ENCODE measurements around the gene RXFP1.

The RXFP1 gene

DNA sequence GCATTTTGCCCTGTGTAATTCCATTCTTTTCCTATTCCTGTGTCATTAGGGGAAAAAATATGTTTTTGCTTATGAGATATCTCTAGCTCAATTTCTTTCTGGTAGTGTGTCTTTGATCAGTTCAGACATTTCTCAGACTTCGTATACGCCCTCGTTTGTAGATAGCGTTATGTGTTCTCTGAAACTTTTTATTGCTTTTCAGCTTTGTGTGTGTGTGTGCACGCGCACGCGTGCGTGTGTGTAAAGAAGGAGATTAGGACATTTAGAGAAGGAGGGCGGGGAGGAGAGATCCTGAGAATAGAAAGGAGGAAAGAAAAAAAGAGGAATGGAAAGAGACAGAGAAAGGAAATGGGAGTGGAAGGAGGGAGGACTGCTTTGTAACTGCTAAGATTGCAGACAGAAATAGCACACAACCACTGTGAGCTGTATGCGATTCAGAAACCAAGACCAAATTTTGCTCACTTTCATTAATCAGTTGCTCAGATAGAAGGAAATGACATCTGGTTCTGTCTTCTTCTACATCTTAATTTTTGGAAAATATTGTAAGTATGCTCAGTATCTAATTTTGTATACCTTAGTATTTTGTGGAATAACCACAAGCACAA is at the start of gene RXFP1:
RXFP1 (plus strand) TSS at position 399 of the 605 bp plus-strand sequence; CDS start at position 494, 95 bp downstream.
- DNase-seq = no peak

GRCh38 chr4:158481811-158482210 is 39.9 kb upstream of the RXFP1 start:
- DNase-seq = no peak

- no peak for DNase-seq
Observed at GRCh38 chr4:158484173-158484885, 37.4 kb upstream of the RXFP1 start.

- no peak for DNase-seq
Observed at GRCh38 chr4:158490629-158491028, 31.1 kb upstream of the RXFP1 start.

DNA sequence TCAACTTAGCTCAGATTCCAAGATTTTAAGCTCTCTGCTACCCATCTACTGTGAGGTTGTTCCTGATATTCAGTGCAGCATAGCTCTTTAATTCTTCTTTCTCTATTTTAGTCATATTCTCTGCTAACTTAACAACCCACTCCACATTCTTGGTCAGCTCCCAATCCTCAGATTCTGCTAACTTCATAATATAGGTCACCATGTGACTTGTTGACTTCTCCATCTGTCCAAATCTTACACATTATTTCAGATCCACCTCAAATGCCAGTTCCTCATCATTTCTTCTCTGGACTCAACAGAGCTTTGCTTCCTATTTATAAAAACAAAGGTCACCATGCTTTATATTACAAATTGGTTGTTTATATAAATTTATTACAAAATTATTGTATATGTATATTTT is 29.3 kb upstream of the RXFP1 start:
- DNase-seq = no peak

- peak; percentile 3 for DNase-seq
Observed at GRCh38 chr4:158496030-158496741, 25.5 kb upstream of the RXFP1 start.

DNA sequence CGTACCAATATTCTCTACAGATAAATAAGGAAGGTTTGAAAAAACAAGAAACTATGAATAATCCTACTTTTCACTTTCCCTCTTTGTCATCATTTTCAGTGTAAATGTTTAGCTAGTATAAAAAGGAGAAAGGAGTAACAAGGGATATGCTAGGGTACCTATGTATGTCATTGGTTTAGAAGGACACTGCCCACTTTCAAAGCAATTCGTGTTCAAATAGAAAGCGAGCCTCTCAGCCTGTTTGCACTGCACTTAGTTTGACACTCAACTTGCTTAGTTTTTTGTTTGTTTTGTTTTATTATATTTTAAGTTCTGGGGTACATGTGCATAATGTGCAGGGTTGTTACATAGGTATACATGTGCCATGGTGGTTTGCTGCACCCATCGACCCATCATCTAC is 21.6 kb upstream of the RXFP1 start:
- DNase-seq = no peak

DNA sequence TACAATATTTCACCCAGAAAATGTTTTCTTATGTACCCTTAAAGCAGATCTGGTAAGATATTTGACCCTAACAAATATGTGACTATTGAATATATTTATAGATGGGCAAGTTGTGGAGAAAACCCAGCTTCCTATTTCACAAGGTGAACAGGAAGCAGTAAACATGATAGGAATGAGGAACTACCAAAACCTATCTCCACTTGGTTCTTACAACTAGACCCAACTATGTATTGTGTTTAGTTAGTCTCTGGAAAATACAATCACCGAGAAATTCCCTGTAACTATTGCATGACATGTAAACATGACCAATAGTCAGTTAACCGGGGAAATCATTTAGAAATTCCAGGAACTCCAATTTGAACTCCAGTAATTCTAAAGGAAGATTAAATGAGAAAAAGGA is 8.4 kb upstream of the RXFP1 start:
- DNase-seq = no peak

- no peak for DNase-seq
Observed at GRCh38 chr4:158519226-158519625, 2.5 kb upstream of the RXFP1 start.

DNA sequence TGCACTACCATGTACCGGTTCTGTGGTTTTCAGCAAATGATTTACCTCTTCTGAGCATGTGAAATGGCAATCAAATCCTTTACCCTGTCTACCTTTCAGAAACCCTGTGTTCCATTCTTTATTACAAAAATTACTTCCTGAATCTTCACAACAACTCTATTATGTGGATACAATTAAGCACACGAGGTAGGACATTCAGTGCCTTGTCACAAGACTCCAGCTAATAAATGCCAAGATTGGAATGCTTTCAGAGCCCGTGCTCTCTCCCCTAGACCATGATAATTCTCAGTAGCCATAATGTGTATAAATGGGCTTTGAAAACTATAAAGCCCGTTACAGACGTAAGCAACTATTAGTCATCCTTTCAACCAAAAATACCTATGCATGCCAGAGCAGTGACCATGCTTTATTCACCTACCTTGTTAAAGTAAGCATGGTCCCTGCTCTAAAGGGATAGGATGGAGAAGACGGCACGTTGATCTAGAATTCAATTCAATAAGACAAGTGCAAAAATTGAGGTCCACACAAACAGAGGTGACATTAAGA is 2.4 kb downstream of the RXFP1 start:
- no peak for DNase-seq

- no peak for DNase-seq
Observed at GRCh38 chr4:158527516-158527915, 5.8 kb downstream of the RXFP1 start.

- no peak for DNase-seq
Observed at GRCh38 chr4:158529505-158529904, 7.8 kb downstream of the RXFP1 start.

GRCh38 chr4:158530381-158530780 is 8.7 kb downstream of the RXFP1 start:
- no peak for DNase-seq

DNA sequence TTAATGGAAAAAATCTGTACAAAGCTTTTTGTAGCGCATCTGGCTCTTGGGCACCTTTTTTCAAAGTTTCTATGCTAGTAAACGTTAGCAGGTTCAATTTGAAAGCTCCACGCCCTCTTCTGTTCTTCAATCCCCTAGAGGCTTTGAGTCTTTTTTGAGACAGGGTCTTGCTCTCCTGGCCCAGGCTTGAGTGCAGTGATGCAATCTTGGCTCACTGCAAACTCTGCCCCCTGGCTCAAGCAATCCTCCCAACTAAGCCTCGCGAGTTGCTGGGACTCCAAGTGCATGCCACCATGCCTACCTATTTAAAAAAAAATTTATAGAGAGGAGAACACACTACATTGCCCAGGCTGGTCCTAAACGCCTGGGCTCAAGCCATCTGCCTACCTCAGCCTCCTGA is 9.2 kb downstream of the RXFP1 start:
- no peak for DNase-seq

DNA sequence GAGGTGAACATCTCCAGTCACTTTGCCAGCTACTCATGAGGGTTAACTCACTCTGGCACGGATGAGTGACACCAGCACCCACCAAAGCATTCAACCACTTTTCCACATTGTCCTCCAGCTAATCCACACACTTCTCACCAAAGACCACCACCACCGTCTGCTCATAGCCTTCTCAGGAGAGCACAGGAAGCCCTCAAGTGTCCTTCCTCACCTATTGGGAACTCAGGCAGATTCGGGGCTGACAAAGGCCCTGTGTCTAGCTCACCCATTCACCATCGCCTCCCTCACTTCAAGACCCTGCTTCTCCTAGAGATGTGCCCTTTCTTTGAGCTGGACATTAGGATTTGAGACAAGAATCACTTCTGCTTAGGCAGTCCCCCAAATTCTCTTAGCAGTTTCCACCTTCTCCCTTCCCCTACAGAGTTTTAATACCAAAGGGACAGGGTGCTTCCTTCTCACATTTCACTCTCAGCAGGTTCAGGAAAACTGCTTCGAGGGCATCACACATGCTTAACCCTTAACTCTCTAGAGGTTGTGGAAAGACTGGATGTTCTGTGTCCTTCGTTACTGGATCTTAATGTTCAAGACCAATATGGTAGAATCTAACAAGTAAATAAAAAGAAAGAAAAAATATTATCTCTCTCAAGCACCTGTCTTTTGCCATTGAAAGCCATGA is 11.0 kb downstream of the RXFP1 start:
- DNase-seq = no peak

DNA sequence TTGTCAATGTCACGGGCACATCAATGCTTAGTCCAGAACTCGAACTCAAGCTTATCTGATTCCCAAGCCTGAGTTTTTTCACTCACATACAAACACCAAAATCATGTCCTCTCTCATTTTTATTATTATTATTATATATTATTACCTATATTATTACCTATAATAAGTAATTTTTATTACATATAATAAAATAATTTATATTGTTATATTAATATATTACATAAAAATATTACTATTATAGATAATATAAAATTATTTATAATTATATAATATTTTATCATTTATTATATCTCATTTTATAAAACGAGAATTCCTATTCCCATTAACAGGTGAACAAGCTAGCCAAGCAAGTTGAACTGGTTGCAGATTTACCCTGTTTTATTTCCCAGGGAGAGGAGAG is 13.0 kb downstream of the RXFP1 start:
- no peak for DNase-seq

- no peak for DNase-seq
Observed at GRCh38 chr4:158535130-158535614, 13.5 kb downstream of the RXFP1 start.

GRCh38 chr4:158536833-158537232 is 15.2 kb downstream of the RXFP1 start:
- no peak for DNase-seq

DNA sequence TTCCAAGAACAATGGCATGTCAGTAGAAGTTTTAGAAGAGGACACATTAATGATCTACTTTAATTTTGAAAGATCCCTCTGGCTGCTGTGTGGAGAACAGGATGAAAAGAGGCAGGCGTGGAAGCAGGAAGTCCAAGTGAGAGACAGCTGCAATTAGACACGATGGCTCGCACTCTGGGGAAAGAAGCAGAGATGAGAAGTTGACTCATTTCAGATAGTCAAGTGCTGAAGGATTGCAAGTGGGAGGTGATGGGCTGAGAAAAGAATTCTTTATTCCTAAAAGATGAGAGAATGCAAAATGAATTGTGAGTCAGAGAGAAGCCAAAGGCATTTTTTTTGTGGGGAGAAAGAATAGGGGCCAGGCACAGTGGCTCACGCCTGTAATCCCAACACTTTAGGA is 16.5 kb downstream of the RXFP1 start:
- DNase-seq = no peak

GRCh38 chr4:158538911-158539310 is 17.2 kb downstream of the RXFP1 start:
- DNase-seq = no peak

- no peak for DNase-seq
Observed at GRCh38 chr4:158540125-158540907, 18.6 kb downstream of the RXFP1 start.

- no peak for DNase-seq
Observed at GRCh38 chr4:158541506-158541905, 19.8 kb downstream of the RXFP1 start.
